ENCODE results near the gene ZNF536.
"Not testable (repeated sequence)": the region's sequence is repeated elsewhere in the genome, so short reads cannot be mapped to it uniquely, and the experiment has no call there.

The ZNF536 gene

GRCh38 chr19:30492586-30493270 is 120.5 kb downstream of the ZNF536 start:
- no peak for DNase-seq (ENCODE audit: low read depth, low spot score)
- H3K4me3 ChIP-seq (ENCODE audit: low read length) = no peak overlapping the region

- H3K4me3 ChIP-seq (ENCODE audit: low read length) = no peak overlapping the region
- DNase-seq (ENCODE audit: low read depth, low spot score) = no peak
These were observed 124.8 kb downstream of the ZNF536 start for GRCh38 chr19:30497034-30497433.

- not testable (repeated sequence) for DNase-seq (ENCODE audit: low read depth, low spot score); H3K4me3 ChIP-seq (ENCODE audit: low read length)
These were observed 125.9 kb downstream of the ZNF536 start for GRCh38 chr19:30498085-30498484.

- H3K4me3 ChIP-seq (ENCODE audit: low read length) = no peak overlapping the region
- DNase-seq (ENCODE audit: low read depth, low spot score) = no peak
These were observed 126.5 kb downstream of the ZNF536 start for GRCh38 chr19:30498707-30499106.

GRCh38 chr19:30504272-30504671 is 132.1 kb downstream of the ZNF536 start:
- no peak for DNase-seq (ENCODE audit: low read depth, low spot score)
- no peak overlapping the region for H3K4me3 ChIP-seq (ENCODE audit: low read length)

GRCh38 chr19:30512176-30513081 is 140.2 kb downstream of the ZNF536 start:
- no peak for DNase-seq (ENCODE audit: low read depth, low spot score)

GRCh38 chr19:30513082-30513411 is 140.9 kb downstream of the ZNF536 start:
- DNase-seq (ENCODE audit: low read depth, low spot score) = no peak

More at GRCh38 chr19:30512176-30513081, 140.2 kb downstream of the ZNF536 start:
- H3K4me3 ChIP-seq (ENCODE audit: low read length) = no peak overlapping the region

GRCh38 chr19:30516111-30516510 is 143.9 kb downstream of the ZNF536 start:
- H3K4me3 ChIP-seq (ENCODE audit: low read length) = no peak overlapping the region
- no peak for DNase-seq (ENCODE audit: low read depth, low spot score)

More at GRCh38 chr19:30513082-30513411, 140.9 kb downstream of the ZNF536 start:
- H3K4me3 ChIP-seq (ENCODE audit: low read length) = no peak overlapping the region

- H3K4me3 ChIP-seq (ENCODE audit: low read length) = no peak overlapping the region
- no peak for DNase-seq (ENCODE audit: low read depth, low spot score)
These were observed 144.3 kb downstream of the ZNF536 start for GRCh38 chr19:30516531-30516930.

- no peak for DNase-seq (ENCODE audit: low read depth, low spot score)
- H3K4me3 ChIP-seq (ENCODE audit: low read length) = no peak overlapping the region
These were observed 146.9 kb downstream of the ZNF536 start for GRCh38 chr19:30518965-30519606.

- H3K4me3 ChIP-seq (ENCODE audit: low read length) = no peak overlapping the region
- no peak for DNase-seq (ENCODE audit: low read depth, low spot score)
These were observed 147.5 kb downstream of the ZNF536 start for GRCh38 chr19:30519607-30520205.

GRCh38 chr19:30520735-30521479 is 148.7 kb downstream of the ZNF536 start:
- no peak overlapping the region for H3K4me3 ChIP-seq (ENCODE audit: low read length)
- no peak for DNase-seq (ENCODE audit: low read depth, low spot score)

GRCh38 chr19:30521937-30522336 is 149.8 kb downstream of the ZNF536 start:
- DNase-seq (ENCODE audit: low read depth, low spot score) = no peak
- no peak overlapping the region for H3K4me3 ChIP-seq (ENCODE audit: low read length)

GRCh38 chr19:30522341-30522740 is 150.2 kb downstream of the ZNF536 start:
- no peak for DNase-seq (ENCODE audit: low read depth, low spot score)
- no peak overlapping the region for H3K4me3 ChIP-seq (ENCODE audit: low read length)

- no peak overlapping the region for H3K4me3 ChIP-seq (ENCODE audit: low read length)
- DNase-seq (ENCODE audit: low read depth, low spot score) = no peak
These were observed 151.6 kb downstream of the ZNF536 start for GRCh38 chr19:30523791-30524190.

GRCh38 chr19:30525383-30525782 is 153.2 kb downstream of the ZNF536 start:
- no peak for DNase-seq (ENCODE audit: low read depth, low spot score)
- H3K4me3 ChIP-seq (ENCODE audit: low read length) = no peak overlapping the region

GRCh38 chr19:30528919-30529318 is 156.7 kb downstream of the ZNF536 start:
- DNase-seq (ENCODE audit: low read depth, low spot score) = no peak
- no peak overlapping the region for H3K4me3 ChIP-seq (ENCODE audit: low read length)

GRCh38 chr19:30529876-30530275 is 157.7 kb downstream of the ZNF536 start:
- no peak overlapping the region for H3K4me3 ChIP-seq (ENCODE audit: low read length)
- no peak for DNase-seq (ENCODE audit: low read depth, low spot score)

GRCh38 chr19:30530751-30531150 is 158.6 kb downstream of the ZNF536 start:
- DNase-seq (ENCODE audit: low read depth, low spot score) = no peak
- H3K4me3 ChIP-seq (ENCODE audit: low read length) = no peak overlapping the region
